ACHN (cell line): ENCODE measurements around the gene POU6F1.
"Not testable (repeated sequence)": the region's sequence is repeated elsewhere in the genome, so short reads cannot be mapped to it uniquely, and the experiment has no call there.

Source experiments
- DNase-seq: peaks from one replicate; pipeline ENCODE4 v3.0.0-alpha.2; 2015
- in situ Hi-C: cut with HindIII; loops from 2 replicates; pipeline ENCODE4 v1.10.0; 2017; ENCODE audit warnings: low sequenced_read_pairs, low pct_ligation_motif_present, low pct_unique_long_range_greater_than_20kb

POU6F1 gene, protein sequence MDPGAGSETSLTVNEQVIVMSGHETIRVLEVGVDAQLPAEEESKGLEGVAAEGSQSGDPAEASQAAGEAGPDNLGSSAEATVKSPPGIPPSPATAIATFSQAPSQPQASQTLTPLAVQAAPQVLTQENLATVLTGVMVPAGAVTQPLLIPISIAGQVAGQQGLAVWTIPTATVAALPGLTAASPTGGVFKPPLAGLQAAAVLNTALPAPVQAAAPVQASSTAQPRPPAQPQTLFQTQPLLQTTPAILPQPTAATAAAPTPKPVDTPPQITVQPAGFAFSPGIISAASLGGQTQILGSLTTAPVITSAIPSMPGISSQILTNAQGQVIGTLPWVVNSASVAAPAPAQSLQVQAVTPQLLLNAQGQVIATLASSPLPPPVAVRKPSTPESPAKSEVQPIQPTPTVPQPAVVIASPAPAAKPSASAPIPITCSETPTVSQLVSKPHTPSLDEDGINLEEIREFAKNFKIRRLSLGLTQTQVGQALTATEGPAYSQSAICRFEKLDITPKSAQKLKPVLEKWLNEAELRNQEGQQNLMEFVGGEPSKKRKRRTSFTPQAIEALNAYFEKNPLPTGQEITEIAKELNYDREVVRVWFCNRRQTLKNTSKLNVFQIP

DNA sequence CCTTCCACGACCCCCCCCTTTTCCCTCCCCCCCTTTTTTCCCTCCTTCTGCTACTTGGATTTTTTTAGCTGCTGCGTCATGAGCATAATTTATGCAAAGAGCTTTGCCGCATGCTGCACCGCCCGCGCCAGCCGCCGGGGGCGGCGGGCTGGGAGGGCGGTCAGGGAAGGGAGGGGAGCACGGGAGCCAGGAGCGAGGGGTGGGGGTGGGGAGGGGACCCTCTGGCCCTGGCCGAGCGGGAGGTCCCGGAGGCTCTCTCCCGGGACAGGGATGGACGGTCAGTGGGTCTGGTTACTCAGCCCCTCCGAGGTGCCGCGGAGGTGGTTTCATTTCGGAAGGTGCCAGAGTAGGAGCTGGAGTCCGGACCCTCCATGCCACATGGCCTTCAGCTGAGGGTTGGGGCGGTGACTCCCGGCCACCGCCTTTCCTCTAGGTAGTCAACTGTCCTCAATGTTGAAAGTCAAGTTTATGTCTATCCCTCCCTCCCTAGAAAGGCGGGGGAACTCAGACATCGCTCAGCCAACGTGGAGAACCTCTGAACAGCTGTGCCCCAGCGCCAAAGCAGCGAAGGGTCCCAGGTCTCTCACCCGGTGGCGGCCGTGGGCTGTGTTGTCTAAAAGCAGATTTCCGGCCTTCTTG lies at the start of gene POU6F1:
Gene POU6F1 (minus strand): TSS at position 95 of the 639 bp plus-strand sequence. CDS start 11,226 bp downstream, outside the sequence.
- in situ Hi-C loops = no loop called here
- peak; percentile 94 for DNase-seq

DNA sequence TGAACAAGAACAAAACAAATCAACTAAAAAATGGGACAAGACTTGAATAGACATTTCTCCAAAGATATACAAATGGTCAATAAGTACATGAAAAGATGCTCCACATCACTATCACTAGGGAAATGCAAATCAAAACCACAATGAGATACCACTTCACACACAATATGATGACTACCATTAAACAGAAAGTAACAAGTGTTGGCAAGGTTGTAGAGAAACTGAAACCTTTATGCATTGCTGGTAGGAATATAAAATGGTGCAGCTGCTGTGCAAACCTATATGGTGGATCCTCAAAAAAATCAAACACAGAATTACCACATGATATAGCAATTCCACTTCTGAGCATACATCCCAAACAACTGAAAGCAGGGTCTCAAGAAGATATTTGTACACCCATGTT lies 47.2 kb upstream of the POU6F1 start:
- in situ Hi-C loops = no loop called here
- no peak for DNase-seq

DNA sequence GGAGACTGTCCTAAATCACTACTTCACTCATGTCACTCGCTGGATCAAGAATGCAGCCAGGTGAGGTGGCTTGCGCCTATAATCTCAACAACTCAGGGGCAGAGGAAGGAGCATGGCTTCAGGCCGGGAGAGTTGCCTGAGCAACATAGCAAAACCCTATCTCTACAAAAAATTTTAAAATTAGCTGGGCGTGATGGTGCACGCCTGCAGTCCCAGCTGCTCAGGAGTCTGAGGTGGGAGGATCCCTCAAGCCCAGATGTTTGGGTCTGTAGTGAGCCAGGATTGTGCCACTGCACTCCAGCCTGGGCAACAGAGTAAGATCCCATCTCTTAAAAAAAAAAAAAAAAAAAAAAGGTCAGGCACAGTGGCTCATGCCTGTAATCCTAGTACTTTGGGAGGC lies 46.4 kb upstream of the POU6F1 start:
- in situ Hi-C loops = no loop called here
- DNase-seq = no peak

DNA sequence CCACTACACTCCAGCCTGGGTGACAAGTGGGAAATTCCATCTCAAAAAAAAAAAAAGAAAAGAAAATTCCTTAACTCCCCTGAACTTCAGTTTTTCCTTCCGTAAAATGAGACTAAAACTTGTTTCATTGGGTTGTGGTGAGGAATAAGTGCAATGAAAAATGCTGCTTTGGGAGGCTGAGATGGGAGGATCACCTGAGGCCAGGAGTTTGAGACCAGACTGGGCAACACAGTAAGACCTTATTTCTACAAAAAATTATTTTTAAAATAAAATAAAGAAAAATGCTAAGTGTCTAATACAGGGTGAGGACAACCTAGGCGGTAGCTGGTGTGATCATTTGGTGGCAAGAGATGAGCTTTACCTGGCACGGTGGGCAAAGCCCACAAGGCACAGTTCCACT lies 45.5 kb upstream of the POU6F1 start:
- in situ Hi-C loops = no loop called here

DNA sequence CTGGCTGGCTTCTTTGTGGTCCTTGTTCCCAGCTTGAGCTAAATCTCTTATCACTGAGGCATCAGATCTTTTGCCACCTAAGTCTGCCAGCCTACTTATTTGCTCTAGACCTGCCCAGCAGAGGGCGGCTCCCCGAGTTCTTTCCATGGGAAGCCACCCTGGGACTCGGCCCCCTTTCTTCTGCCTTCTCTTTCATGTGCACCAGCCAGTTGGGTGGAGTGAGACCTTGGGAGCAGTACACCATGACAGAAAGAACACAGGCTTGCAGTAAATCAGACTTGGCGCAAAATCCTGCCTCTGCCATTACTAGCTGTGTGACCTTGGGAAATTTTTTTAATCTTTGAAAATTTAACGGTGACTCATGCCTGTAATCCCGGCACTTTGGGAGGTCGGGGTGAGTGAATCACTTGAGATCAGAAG lies 44.9 kb upstream of the POU6F1 start:
- peak; percentile 90 for DNase-seq
- in situ Hi-C loops = no loop called here

More for the DNA sequence above, 45.5 kb upstream of the POU6F1 start:
- DNase-seq = no peak

DNA sequence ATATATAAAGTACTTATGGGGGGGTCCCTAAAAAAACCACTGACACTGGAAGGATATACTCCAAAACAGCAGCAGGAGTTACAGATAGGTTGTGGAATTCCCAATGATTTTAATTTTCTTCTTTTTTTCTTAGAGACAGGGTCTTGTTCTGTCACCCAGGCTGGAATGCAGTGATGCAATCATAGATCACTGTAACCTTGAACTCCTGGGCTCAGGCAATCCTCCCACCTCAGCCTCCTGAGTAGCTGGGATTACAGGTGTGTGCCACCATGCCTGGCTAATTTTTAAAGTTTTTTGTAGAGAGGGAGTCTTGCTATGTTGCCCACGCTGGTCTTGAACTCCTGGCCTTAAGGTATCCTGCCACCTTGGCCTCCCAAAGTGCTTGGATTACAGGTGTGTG lies 41.7 kb upstream of the POU6F1 start:
- DNase-seq, in situ Hi-C loops: not testable (repeated sequence)

DNA sequence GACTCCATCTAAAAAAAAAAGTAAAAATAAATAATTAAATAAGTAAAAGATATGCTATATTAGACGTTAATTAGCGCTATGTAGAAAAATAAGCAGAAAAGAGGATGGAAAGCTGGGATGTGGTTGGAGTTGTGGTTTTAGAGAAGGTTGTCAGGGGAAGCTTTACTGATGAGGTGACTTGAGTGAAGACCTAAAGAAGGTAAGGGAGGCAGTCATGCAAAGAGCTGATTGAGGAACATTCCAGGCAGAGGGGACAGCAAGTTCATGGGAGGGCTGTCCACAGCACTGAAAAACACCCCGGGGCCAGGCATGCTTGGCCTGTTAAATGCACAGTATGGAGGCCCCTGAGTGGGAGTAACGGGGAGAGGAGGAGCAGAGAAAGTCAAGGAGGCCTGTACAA lies 36.7 kb upstream of the POU6F1 start:
- DNase-seq = no peak
- in situ Hi-C loops = no loop called here

DNA sequence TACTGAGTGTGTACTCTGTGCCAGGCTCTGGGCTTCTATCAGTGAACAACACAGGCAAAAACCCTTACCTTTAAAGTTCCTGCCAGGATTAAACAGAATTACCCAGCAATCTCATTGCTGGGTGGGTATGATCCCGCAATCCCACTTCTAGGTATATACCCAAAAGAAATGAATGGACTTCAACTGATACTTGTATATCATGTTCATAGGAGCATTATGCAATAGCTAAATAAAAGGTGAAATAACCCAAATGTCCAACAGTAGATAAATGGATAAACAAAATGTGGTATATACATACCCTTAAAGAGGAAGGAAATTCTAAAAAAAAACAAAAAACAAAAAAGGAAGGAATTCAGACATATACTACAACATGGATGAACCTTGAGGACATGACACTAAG lies 35.4 kb upstream of the POU6F1 start:
- in situ Hi-C loops = no loop called here
- no peak for DNase-seq

DNA sequence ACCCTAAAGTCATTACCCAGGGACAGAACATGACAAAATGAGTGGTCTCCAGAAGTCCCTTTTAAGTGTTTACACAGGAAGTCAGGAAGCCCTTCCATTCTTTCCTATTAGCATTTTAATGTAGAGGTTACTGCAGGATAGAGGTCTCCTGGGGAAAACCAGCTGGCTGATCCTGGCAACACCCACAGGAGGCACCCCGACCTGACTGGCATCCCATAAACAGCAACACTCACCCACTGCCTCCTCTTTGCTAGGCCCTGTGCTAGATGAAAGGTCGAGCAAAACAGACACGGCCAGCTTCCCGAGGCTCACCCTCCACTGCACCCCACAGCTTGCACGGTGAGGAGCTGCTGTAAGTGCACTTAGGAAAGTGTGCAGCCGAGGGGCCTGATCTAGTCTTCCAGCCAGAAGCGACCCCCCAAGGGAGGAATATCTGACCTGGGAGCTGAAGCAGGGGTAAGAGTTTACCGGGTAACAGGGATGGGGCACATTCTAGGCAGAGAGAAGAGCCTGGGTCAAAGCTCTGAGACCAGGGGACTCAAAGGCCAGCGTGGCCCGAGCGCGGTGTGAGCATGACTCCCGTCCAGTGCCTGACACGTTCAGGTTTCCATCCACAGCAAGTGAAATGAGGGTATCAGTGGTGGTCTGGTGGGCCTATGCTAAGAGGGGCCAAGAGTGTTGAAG lies 29.8 kb upstream of the POU6F1 start:
- DNase-seq = no peak
- in situ Hi-C loops = no loop called here

DNA sequence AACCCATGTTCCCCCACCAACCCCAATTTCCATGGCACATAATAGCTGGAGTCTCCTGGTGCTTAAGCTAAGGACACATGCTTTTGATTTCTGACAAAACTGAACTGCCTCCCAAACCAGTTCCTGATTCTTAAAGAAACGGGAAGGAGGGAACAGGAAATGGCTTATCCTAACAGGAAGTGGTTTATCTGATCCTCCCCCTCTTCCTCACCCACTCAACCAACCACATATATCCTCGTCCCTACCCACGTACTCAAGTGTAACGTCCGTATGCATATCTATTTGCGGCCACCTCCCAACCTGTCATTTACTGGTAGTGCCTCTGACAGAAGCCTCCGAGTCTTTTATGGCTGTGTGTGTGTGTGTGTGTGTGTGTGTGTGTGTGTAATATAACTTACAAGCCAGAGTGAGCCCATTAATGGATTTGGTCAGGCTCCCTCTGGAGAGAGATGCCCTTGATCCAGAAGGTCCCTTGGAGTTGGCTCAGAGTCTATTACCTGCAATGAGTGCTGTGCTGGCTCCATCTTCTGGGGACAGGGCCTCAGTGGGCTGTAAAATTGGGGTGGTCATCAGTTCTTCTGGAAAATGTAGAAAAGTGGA lies 28.5 kb upstream of the POU6F1 start:
- in situ Hi-C loops = no loop called here
- peak; percentile 28 for DNase-seq

DNA sequence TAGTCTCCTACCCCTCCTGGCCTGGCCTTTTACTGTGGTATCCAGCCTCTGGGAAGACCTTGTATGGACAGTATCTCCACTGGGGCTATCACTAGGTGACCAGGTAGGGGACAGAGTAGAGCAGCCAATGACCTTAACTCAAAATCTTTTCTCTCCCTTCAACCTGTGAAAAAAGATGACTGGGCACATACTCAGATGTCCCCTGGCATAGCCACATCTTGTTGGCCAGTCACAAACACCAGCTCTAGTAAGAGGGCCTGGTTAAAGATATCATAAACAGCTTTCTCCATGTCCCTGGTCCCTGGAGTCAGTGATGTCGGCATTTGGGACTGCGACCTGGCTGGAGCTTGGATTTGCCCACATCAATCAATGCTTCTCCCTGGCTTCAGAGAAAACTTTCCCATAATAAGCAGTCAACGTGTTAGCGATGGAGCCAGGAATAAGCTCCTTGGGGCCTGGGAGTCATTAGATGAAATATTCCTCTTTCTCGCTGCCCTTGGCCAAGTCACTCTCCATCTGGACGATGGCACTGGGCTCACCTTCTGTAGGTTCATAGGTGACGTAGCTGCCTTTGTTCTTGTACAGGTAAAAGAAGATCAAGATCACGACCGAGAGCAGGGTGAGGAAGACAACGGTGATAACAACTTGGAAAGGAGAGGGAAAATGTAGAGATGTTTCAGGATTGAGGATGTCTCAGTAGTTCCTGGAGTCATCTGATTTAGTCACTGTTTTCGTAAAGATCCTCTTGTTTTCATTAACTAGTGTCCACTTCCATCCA lies 27.8 kb upstream of the POU6F1 start:
- in situ Hi-C loops = no loop called here
- DNase-seq = no peak

DNA sequence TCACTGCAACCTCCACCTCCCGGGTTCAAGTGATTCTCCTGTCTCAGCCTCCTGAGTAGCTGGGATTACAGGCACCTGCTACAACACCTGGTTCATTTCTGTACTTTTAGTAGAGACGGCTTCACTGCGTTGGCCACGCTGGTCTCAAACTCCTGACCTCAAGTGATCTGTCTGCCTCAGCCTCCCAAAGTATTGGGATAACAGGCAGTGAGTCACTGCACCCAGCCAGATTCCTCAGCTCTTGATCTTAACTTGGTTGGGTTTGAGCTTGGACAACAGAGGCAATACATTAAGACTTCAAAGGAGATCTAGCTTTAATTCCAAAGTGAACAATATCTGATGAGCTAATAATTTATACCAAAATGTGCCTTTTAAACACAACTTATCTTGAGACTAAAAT lies 26.4 kb upstream of the POU6F1 start:
- in situ Hi-C loops = no loop called here
- DNase-seq = no peak

DNA sequence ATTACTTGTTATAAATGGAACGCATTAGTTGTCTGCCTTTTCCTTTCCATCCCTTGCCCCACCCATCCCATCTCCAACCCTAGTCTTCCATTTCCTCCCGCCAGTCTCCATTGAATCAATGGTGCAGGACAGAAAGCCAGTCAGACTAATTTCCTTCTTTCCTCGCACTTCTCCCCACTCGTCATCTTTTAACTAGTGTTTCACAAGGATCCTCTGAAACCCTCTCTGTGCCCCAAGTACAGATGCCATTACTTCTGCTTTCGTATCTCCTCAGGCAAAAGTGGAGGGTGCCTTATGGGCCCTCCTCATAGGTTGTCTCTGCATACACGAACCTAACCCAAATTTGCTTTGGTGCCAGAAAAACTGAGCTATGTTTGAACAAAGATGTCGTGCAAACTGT lies 25.0 kb upstream of the POU6F1 start:
- in situ Hi-C loops = no loop called here
- no peak for DNase-seq

DNA sequence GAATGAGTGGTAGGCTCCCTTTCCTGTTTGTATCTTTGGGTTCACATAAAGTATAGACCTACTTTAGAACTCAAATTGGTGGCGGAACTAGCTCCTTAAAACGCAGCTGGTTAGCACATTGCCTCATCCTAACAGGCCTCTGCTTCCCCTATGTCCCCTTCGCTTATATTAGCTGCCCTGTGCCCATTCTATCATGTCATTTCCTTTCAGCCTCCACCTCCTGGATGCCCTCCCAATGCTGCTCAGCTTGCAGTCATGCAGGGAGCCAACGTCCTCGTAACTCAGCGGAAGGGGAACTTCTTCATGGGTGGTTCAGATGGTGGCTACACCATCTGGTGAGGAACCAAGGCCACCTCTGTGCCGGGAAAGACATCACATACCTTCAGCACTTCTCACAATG lies 24.3 kb upstream of the POU6F1 start:
- no peak for DNase-seq
- in situ Hi-C loops = no loop called here

DNA sequence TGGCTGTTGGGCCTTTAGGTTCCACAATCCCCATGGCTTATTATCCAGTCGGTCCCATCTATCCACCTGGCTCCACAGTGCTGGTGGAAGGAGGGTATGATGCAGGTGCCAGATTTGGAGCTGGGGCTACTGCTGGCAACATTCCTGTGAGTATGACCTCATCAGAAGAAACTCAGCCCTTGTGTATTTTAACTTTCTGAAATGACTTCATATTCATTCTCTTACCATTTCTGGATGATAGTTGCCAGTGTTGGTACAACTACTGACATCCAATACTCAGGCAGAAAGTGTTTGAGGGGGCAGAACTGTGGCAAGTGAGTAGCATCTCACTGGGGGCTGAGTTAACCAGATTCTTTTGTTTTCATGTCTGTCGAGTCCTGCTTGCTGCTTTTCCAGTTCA lies 23.1 kb upstream of the POU6F1 start:
- in situ Hi-C loops = no loop called here
- DNase-seq = peak; percentile 56

DNA sequence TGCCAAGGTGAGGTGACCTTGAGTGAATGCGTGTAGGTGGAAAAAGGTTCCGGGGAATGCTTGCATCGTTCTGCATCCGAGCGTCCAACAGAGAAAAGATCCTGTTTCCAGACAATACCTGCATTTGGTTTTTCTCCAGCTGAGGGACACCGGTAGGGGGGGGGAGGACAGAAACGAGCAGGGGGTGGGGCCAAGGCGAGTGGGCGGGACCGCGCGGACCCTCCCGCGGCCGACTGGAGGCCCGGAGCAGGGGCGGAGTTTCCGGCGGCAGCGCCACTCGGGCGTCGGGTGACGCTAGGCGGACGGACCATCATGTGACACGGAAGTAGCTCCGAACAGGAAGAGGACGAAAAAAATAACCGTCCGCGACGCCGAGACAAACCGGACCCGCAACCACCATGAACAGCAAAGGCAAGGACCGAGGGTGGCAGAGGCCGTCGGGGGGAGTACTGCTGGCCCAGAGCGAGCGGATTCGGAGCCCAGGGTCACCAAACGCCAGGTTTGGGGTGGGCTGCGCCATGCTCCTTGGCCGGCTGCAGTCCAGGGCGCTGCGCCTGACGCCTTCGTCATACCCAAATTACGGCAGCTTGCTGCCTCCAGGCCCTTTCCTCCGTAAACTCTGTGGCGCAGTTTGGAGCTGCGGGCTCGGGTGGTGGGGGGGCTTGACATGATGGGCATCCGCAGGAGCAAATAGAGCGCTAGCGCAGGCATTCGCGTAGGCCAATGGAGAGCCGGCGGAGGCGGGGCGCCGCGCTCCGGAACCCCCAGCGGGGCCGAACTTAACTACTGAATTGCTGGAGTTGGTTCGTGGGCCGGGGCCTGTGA lies 20.9 kb upstream of the POU6F1 start, which contains the start of gene DAZAP2:
Gene DAZAP2 (plus strand): TSS at position 317 of the 825 bp plus-strand sequence. CDS start 82 bp downstream, at position 399.
- peak; percentile 99 for DNase-seq
- in situ Hi-C loops = no loop called here

DNA sequence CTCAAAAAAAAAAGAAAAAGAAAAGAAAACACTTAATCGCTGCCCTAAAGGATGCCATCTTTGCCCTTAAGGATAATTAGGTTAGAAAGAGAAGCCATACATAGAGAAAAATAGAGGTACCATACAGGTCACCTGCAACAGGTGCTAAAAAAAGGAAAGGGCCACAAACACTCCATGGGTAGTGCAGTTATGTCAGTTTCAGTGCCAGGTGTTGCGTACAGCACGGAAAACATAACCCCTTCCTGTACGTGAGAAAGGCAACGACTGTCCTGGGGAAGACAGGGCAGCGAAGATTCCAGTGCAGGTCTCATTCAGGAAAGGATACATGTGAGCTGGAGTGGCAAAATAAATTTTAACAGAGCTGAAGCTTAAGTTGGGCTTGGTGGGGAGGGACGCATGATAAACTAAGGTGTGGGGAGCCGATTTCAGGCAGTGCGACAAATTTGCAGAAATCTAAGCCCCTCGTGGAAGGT lies 20.2 kb upstream of the POU6F1 start:
- no peak for DNase-seq
- in situ Hi-C loops = no loop called here
